GM21526 (cell line): ENCODE measurements around the gene SLCO6A1.

Experiments used
- ATAC-seq: cut with Tn5 transposase; IDR thresholded peaks from one replicate; pipeline ENCODE4 v1.9.1; 2021; ENCODE audit warnings: moderate library complexity; ENCODE audit not compliant: unreplicated experiment, low FRiP score

SLCO6A1 gene

DNA sequence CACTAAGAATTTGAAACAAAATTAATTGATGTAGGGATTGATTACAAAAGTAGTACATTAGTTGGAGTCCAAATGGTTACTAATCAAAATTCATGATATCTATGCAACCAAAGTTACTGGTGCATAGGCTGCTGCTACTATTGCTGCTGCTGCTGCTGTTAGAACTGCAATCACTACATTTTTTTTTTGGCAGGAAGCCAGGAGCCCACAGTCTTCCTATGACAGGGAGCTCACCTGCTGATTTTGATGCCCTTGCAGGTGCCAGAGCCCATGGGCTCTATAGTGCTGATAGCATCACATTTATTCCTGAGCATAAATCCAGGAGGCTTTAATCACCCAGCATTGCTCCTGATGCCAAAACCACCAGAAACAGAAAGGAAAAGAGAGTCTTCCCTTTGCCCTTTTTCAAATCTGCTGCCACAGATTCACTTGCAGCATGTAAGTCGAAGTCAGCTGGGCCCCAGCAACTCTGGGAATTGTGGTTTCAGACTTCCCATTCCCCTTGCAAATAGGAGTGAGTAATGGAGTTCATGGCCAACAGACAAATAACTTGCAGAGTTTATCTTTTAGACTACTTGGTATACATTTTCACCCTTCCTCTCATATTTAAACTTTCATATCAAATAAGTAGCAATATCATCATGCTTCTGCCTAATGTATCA, 17.6 kb downstream of the SLCO6A1 start:
- no peak for ATAC-seq

DNA sequence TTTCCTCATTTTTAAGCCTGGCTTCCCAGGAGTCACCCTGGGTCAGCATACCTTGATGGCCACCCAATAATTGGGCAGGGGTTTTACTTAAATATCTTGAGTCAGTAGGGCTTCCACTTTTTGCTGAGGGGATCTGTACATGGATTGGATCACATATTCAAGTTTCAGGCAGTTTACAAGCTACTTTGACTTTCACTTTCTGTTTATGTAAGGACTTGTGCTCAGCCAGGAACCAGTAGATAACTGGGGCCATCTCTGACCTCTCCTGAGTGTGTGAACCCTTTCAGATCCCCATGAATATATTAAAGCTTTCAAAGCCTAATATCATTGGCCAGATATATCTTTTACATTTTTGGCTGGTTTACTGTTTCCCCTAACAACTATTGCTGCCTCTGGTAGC, 45.1 kb downstream of the SLCO6A1 start:
- peak; percentile 91 for ATAC-seq

DNA sequence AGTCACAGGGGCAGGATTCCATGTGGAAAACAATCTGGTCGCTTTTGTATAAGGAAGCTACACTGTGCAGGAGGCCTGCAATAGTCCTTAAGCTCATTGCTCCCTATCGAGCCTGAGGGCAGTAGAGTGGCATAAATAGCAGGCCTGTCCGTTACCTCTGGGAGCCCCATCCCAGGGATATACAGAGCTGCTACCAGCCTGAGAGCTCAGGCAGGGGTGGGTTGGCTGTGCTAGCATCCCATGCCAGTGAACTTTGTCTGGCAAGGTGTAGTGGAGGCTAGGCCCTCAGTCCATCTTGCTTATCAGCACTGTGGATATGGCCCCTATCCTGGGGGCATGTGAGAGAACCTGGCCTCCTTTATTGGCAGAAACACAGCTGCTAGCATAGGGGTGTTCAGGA, 47.7 kb downstream of the SLCO6A1 start:
- no peak for ATAC-seq

DNA sequence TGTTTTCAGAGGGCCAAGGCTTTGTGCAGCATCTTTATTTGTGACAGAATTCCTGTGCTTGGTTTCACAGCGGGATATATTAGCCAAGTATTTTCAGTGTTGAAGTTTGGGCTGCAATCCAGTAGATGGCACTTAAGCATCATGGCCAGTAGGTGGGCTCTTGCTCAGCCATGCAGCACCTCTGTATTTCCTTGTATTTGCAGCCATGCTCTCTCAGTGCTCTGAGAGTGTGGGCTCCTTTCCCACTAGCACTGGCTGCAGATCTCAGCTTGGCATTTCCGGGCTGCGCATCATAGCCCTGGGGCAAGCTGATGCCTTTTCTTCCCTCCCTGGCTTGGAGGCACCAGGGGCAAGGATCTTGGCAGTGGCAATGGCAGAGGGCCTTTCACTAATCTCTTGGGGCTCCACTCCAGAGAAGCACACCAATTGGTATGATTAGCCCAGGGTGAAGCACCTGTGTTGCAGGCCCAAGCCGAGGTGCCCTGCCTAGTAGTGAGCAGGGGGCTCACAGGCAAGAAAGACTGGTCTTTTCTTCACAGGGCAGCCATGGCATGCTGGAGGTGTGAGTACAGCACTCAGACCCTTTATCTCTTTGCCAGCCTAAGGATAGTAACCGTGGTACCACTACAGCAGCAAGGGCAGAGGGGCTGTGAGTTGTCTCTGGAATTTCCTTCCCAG, 48.3 kb downstream of the SLCO6A1 start:
- ATAC-seq: peak; percentile 66

DNA sequence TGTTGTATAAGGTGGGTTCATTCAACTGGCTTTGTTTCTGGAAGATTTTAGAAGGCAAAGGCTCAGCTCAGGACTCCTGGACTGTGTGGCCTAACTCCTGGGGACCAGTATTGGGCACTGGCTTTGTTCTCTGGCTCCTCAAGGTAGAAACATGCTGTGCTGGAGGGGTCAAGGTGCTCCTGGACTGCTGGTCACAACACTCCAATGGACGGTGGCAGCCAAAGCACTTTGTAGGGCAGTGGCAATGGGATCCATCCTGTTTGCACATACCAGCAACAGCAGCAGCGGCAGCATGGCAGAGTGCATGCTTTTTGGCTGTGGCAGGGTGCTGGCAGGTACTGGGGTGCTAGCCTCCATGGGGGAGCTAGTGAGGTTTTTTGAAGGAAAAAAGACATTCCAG, 65.3 kb downstream of the SLCO6A1 start:
- no peak for ATAC-seq

DNA sequence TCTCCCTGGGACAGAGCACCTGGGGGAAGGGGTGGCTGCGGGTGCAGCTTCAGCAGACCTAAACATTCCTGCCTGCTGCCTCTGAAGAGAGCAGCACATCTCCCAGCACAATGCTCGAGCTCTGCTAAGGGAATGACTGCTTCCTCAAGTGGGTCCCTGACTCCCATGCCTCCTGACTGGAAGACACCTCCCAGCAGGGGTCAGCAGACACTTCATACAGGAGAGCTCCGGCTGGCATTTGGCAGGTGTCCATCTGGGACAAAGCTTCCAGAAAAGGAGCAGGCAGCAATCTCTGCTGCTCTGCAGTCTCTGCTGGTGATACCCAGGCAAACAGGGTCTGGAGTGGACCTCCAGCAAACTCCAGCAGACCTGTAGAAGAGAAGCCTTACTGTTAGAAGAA, 77.2 kb downstream of the SLCO6A1 start:
- ATAC-seq: no peak

DNA sequence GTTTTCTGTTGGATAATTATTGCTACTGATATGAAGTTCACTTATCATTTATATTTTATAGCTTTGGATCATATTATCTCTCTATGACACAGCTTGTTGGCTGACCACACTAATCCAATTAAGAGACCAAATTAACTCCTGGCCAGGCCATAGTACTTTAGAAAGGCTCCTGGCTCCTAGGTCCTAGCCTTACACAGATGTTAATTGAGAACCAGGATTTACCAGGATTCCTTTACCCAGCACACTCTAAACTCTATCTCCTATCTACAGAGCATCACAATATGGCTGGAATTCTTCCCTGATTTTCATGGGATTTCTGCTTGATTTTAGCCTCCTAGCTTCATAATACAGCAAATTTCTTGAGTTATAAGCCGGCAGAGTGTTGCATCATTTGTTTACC, 80.3 kb downstream of the SLCO6A1 start:
- ATAC-seq: no peak

DNA sequence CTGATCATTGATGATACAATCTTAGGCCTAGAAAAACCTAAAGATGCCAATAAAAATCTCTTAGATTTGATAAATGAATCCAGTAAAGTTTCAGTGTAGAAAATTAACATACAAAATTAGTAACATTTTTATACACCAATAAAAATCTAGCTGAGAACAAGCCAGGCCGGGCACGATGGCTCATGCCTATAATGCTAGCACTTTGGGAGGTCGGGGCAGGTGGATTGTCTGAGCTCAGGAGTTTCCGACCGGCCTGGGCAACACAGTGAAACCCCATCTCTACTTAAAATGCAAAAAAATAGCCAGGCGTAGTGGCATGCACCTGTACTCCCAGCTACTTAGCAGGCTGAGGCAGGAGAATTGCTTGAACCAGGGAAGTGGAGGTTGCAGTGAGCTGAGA, 84.4 kb downstream of the SLCO6A1 start:
- ATAC-seq: no peak

DNA sequence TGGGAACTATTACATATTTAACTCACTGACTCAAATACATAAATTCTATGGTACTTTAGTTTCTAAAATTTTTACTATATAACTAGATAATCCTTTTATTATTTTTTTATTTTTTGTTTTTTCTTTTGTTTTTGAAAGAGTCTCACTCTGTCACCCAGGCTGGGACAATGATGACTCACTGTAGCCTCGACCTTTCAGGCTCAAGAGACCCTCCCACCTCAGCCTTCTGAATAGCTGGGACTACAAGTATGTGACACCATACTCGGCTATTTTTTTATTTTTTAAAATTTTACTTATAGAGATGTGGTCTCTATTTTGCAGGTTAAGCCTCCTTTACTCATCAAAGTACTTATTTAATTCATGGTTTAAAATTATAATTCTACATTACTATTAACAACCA, 110.6 kb downstream of the SLCO6A1 start:
- ATAC-seq: no peak

DNA sequence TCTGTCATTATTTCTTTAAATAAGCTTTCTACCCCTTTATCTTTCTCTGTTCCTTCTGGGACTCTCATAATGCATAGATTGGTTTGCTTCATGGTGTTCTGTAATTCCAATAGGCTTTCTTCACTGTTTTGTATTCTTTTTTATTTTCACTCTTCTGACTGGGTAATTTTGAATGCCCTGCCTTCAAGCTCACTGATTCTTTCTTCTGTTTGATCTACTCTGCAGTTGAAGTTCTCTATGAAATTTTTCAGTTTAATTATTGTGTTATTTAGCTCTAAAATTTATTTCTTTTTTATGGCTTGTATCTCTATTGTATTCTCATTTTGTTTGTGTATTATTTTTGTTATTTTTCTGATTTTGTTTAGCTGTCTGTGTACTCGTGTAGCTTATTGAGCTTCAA, 113.4 kb downstream of the SLCO6A1 start:
- no peak for ATAC-seq

DNA sequence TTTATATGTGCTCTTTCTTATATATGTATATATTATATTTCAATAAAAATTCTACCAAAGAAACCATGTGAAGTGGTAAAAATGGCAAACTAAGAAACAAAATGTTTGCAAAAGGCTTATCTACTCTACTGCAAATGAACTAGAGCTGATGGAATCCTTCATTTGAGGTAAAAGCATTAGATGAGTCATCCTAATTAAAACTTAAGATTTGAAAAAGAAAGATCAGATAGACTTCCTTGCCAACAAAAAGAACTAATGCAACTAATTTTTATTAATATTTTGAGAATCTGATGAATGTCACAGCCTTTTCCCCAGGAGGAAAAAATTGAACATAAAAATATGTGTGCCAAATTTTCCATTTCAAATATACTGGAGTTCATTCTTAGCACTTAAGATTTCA, 118.6 kb downstream of the SLCO6A1 start:
- no peak for ATAC-seq

DNA sequence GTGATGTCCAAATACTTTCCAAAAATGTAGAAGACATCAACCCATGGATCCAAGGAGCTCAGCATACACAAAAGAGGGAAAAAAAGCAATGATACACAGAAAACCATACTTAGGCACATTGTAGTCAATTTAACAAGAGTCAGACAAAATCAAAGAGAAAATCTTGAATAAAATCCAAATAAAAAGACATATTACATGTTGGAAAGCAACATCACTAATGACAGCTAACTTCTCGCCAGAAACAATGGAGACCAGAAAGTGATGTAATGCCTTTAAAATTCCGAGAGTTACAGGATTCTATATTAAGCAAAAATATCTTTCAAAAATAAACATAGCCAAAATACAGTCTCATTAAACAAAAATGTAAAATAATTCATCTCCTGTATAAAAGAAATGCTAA, 122.9 kb downstream of the SLCO6A1 start:
- ATAC-seq: no peak

DNA sequence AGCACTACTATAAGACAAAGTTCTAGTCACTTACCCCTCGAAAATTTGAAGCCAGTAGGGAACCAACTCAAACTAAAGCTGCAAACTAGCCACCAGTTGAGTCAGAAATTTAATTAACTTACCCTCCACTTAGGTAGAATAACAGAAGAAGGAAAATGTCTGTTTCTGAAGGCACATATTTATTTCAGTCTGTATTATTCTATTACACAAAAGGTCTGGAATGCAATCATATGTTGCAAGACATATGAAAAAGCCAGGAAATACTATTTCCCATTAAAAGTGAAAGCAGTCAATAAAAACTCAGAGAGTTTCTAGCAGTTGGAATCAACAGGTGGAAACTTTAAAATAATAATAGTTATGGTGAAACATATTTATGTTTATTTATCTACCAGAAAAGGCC, 123.5 kb downstream of the SLCO6A1 start:
- ATAC-seq: no peak

DNA sequence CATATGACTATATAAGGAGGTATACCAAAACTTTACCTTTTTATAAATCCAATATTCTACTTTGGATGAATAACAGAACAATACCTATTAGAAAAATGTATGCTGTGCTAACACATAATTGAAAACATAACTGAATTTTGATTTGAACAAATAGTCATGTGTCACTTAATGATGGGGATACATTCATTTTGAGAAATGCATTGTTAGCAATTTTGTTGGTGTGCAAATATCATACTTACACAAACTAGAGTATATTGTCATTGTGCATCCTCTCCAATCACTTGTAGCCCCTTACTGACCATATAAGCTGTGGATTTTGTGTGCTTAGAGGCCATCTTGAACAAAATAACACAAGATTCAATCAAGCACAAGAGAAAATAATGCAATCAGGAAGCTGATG, 130.4 kb downstream of the SLCO6A1 start:
- ATAC-seq: no peak

DNA sequence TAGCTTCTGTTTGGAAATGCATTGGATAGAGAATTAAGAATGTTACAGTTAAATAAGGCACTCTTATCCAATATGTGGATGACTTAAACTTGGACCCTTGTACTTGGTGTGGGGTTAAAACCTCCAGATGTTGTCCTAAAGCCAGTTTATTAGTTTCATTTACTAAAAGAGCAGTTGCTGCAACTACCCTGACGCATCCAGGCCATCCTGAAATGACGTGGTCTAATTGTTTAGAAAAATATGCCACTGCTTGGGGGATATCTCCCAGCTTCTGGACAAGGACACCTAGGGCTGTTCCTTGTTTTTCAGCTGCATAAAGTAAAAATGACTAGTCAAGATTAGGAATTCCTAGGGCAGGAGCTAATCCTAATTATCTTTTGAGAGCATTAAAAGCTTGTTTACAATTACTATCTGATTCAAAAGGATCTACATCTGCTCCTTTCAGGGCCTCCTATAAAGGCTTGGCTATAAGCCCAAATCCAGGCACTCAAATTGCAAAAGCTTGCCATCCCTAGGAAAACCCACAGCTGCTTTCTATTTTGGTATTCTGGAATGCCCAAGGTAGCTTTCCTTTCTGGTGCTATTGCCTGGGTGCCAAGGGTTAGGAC, 157.0 kb downstream of the SLCO6A1 start:
- ATAC-seq: no peak

DNA sequence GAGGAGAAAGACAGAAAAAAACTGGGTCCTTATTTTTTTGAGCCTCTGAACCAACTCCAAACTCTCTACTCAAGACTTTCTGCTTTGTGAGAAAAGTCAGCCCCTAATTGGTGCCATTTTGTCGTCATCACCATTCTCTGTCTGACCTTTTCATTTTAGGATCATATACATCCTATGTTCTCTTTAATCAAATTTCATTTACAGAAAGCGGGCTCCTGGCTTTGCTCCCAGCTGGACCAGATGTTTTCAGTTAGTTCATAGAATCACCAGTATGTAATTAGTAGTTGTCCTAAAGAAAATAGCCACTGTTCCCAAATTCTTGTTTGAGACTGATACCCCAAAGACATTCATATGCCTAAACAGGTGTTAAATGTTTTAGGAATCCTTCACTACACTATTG, 174.1 kb downstream of the SLCO6A1 start:
- no peak for ATAC-seq
